ENCODE measurements around the gene ALDH1L2.

The ALDH1L2 gene

GRCh38 chr12:104975587-104976343, 108.5 kb downstream of the ALDH1L2 start:
- no peak for DNase-seq

GRCh38 chr12:104974626-104975290, 109.5 kb downstream of the ALDH1L2 start:
- no peak for DNase-seq

GRCh38 chr12:104973250-104973649, 111.0 kb downstream of the ALDH1L2 start:
- DNase-seq, result no peak

GRCh38 chr12:104971306-104971705, 113.0 kb downstream of the ALDH1L2 start:
- no peak for DNase-seq

All from NCI-H1694 treated with DMSO at 0.1 percent for 48 hours (cell line).